Pancreas (tissue), 10 donors: ENCODE measurements around the gene CASTOR2. TPM values are rescaled to one million over a fixed set of nuclear protein-coding genes. Genes with fewer than 3 reads are reported as not detected.

Experiments used
- ATAC-seq, 4 donors: fragments of 200-7000 bp; cut with Tn5 transposase; one replicate each; pipeline versions ENCODE4 v1.8.0 to v1.9.1; 2020; ENCODE audit warnings: mild to moderate bottlenecking in 4 of 4, moderate library complexity in 4 of 4
- DNase-seq, 6 donors: peaks; one replicate each; pipeline ENCODE4 v3.0.0-alpha.2; 2020
- FAIRE-seq: peaks from 2 replicates; lab custom pipeline; 2012; peaks lifted over from hg19 to GRCh38; lab: Jason Lieb, UNC
- H3K27ac ChIP-seq, 4 donors: fragments of 200-600 bp; sonication (generic); 1 replicate in 3 of 4; 2 replicates in 1 of 4; pipeline versions ENCODE4 v1.5.0 to v1.8.0; 2020
- H3K27me3 ChIP-seq, 4 donors: fragments of 200-600 bp; one replicate each; pipeline ENCODE4 v1.8.0; 2021
- H3K36me3 ChIP-seq, 3 donors: fragments of 200-600 bp; sonication (generic) in 1 of 3; one replicate each; pipeline versions ENCODE4 v1.5.0 to v1.8.0; 2020 to 2021
- H3K4me1 ChIP-seq, 3 donors: fragments of 200-600 bp; one replicate each; pipeline ENCODE4 v1.8.0; 2021
- H3K4me3 ChIP-seq, 4 donors: fragments of 200-600 bp; sonication (generic) in 2 of 4; one replicate each; pipeline versions ENCODE4 v1.5.0 to v1.8.0; 2020 to 2021
- H3K9me3 ChIP-seq, 4 donors: fragments of 200-600 bp; one replicate each; pipeline ENCODE4 v1.8.0; 2021
- CTCF ChIP-seq, 4 donors: fragments of 200-600 bp; sonication (generic) in 3 of 4; IDR thresholded peaks; one replicate each; pipeline versions ENCODE4 v1.5.0 to v1.8.0; 2021; ENCODE audit warnings: antibody characterized with exemption in 4 of 4
- WGBS, 2 donors: extraction: QIAGEN DNeasy Blood & Tissue Kit; methylation state at CpG; one replicate each; pipeline ENCODE4 v1.1.7; 2013; 5-methylcytosine and 5-hydroxymethylcytosine counted together
- intact Hi-C, 3 donors: fragments of 100-400 bp; cut with DNase I; formaldehyde crosslinking; loops; one replicate each; pipeline versions ENCODE4 v1.11.1 to v1.14.2; 2022
- polyA plus RNA-seq, 2 donors: library from polyadenylated mRNA; stranded (reverse); fragments of 200-250 nt; gene quantifications; one replicate each; pipeline ENCODE4 v1.2.3, GENCODE V29; 2013
- total RNA-seq, 6 donors: library from RNA; stranded (reverse); fragmentation: NEBNext Ultra II Directional in 4 of 6; extraction: Animal tissue kit (Norgen Biotek cat#: 25700) in 4 of 6; gene quantifications; one replicate each; pipeline versions ENCODE4 v1.2.1 to v1.2.4, GENCODE V29; 2021 to 2023
- donor health status: healthy with polysubstance abuse.
- donor health status: DM: no; HTN: no; CAD: no; lungs with moderate emphysema.
- donor health status: DM: no; HTN: no; CAD: no.
- donor health status: control.
- donor health status: control.
- donor health status: Bipolar disorder and iron deficiency.
- donor health status: DM: yes; HTN: yes; CAD: no.
- donor health status: DM: no; HTN: no; CAD: no.
- donor health status: DM: no; HTN: no; CAD: no.
- donor health status: DM: yes; HTN: yes; CAD: no.

Gene CASTOR2
- total and polyA plus RNA-seq, 8 donors, result 3.5 to 23.9 (median 12.5) TPM

GRCh38 chr7:75033826-75034225 lies 69.3 kb downstream of the CASTOR2 start:
- FAIRE-seq, result no peak
- intact Hi-C loops, result no loop called here

GRCh38 chr7:75038508-75038907 lies 74.0 kb downstream of the CASTOR2 start:
- WGBS, 2 donors, result 79 to 89% methylated on average over 8 of the region's 8 CpGs
- no peak for DNase-seq
- peaks cover 0 to 8% (median 0%) of the 10 kb centered on the region in 3 donors for H3K36me3 ChIP-seq
- intact Hi-C loops, result no loop called here
- H3K4me1 ChIP-seq, result no peaks in the 10 kb centered on the region
- no peak overlapping the region for H3K27ac ChIP-seq
- TF ChIP-seq CTCF (IDR thresholded peaks at IDR 0.05), result no peak
- H3K27me3 ChIP-seq, result no peaks in the 10 kb centered on the region
- ATAC-seq, result peak in 1 of 4 donors; percentile 12
- no peaks in the 10 kb centered on the region for H3K9me3 ChIP-seq
- no peak overlapping the region for H3K4me3 ChIP-seq
- FAIRE-seq, result no peak

More at GRCh38 chr7:75033826-75034225, 69.3 kb downstream of the CASTOR2 start:
- DNase-seq, result no peak
- Histone ChIP-seq H3K4me3 (no peak overlapping the region), H3K27me3 (no peaks in the 10 kb centered on the region), H3K27ac (no peak overlapping the region), H3K9me3 (no peaks in the 10 kb centered on the region), H3K4me1 (no peaks in the 10 kb centered on the region), H3K36me3 (no peaks in the 10 kb centered on the region)
- peak in 1 of 4 donors; percentile 21 for ATAC-seq
- no peak for TF ChIP-seq CTCF (IDR thresholded peaks at IDR 0.05)
- WGBS, 2 donors, result 83 to 87% methylated on average over 8 of the region's 8 CpGs

DNA sequence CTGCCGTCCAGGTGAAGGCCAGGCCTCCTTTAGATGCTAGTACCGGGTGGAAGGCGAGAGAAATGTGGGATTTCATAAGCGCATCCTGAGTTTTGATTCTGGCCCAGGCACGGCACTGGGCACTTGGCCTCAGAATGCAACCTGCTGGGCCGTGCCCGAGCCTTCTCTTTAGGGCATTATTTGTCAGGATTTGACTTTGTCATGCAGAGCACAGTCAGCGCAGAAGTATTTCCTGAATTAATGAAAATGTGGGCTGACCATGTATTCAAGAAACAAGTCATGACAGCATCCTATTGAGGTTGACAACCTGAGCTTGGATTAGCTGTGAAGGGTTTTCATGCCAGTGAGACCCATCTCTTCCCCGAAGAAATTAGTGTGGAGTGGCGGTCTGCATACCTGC lies 74.7 kb downstream of the CASTOR2 start:
- no peaks in the 10 kb centered on the region for H3K4me1 ChIP-seq
- intact Hi-C loops, result no loop called here
- no peak for DNase-seq
- 86 to 91% methylated on average over 10 of the region's 10 CpGs for WGBS, 2 donors
- no peak overlapping the region for H3K27ac ChIP-seq
- FAIRE-seq, result no peak
- H3K27me3 ChIP-seq, result no peaks in the 10 kb centered on the region
- no peak for ATAC-seq
- no peak for TF ChIP-seq CTCF (IDR thresholded peaks at IDR 0.05)
- H3K9me3 ChIP-seq, result no peaks in the 10 kb centered on the region
- peaks cover 0 to 8% (median 0%) of the 10 kb centered on the region in 3 donors for H3K36me3 ChIP-seq
- H3K4me3 ChIP-seq, result no peak overlapping the region

DNA sequence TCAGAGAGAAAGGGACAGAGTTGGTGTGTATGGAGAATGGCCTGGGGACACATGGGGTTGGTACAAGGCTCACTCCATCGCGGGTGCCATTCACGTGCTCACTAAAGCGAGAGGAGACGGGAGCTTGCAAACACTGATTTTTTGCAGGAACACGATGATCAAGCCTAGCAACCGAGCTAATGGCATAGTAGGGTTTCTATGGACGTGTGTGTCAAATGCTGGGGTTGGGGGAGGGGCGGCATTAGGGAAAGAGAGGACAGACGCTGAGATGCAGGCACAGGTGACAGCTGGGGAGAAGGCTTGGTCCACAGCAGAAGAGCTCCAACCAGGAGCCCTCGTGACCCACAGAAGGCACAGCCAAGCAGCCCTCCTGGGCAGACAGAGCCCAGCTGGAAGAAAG lies 75.2 kb downstream of the CASTOR2 start:
- ATAC-seq, result peak in 3 of 4 donors; percentile 16 to 76 (median 71)
- 82 to 84% methylated on average over 11 of the region's 11 CpGs for WGBS, 2 donors
- FAIRE-seq, result no peak
- no peak overlapping the region for H3K4me3 ChIP-seq
- no peaks in the 10 kb centered on the region for H3K27me3 ChIP-seq
- DNase-seq, result peak in 1 of 6 donors; percentile 15
- H3K27ac ChIP-seq, result no peak overlapping the region
- intact Hi-C loops, result no loop called here
- H3K36me3 ChIP-seq, result peaks cover 0 to 8% (median 0%) of the 10 kb centered on the region in 3 donors
- no peak for TF ChIP-seq CTCF (IDR thresholded peaks at IDR 0.05)
- no peaks in the 10 kb centered on the region for H3K4me1 ChIP-seq
- H3K9me3 ChIP-seq, result no peaks in the 10 kb centered on the region

DNA sequence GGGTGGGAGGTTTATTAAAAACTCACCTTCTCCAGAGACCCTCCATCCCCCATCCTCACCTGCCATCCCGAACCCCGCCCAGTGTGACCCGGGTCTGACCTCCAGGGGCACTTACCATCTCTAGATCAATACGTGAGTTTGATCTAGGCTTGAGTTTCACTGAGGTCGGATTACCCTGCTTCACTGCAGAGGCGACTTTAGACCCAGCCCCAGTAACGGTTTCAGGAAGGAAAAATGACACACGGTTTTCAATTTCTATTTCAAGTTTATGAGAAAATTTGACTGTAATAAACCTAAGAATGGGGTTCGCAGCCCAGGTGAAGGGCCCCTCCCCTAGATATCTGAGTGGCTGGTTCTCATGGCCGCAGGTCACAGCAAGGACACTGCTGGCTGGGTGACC lies 76.0 kb downstream of the CASTOR2 start:
- Histone ChIP-seq H3K27me3 (no peaks in the 10 kb centered on the region), H3K4me1 (no peaks in the 10 kb centered on the region), H3K27ac (peak overlapping the region in 1 of 4 donors; percentile 8), H3K4me3 (no peak overlapping the region), H3K36me3 (peaks cover 0 to 8% (median 0%) of the 10 kb centered on the region in 3 donors), H3K9me3 (no peaks in the 10 kb centered on the region)
- FAIRE-seq (no peak), ATAC-seq (no peak), DNase-seq (no peak)
- intact Hi-C loops, result no loop called here
- WGBS, 2 donors, result 86 to 88% methylated on average over 10 of the region's 10 CpGs
- TF ChIP-seq CTCF (IDR thresholded peaks at IDR 0.05), result no peak
